SK-N-SH treated with all-trans-retinoic acid at 6 μM for 48 hours (cell line): Measurements from ENCODE around the gene MAP9.

Source experiments
- ATAC-seq: fragments of 200-7000 bp; cut with Tn5 transposase; 3 replicates; pipeline ENCODE4 v1.9.1; 2020; ENCODE audit warnings: mild to moderate bottlenecking, moderate library complexity
- ARNTL ChIP-seq: fragments of 450-650 bp; formaldehyde crosslinking; IDR thresholded peaks from 2 replicates; pipeline ENCODE4 v1.5.0; 2020; ENCODE audit warnings: low read depth, mild to moderate bottlenecking, moderate library complexity, borderline replicate concordance
- BACH2 ChIP-seq: fragments of 250-450 bp; sonication (Bioruptor Pico); IDR thresholded peaks from 2 replicates; pipeline ENCODE4 v1.9.0; 2021; ENCODE audit warnings: mild to moderate bottlenecking, borderline replicate concordance
- CSDC2 ChIP-seq: fragments of 250-450 bp; sonication (Bioruptor Pico); IDR thresholded peaks from 2 replicates; pipeline ENCODE4 v1.5.0; 2020; ENCODE audit warnings: mild to moderate bottlenecking, moderate library complexity
- ESRRG ChIP-seq: fragments of 250-450 bp; sonication (Bioruptor Pico); IDR thresholded peaks from 2 replicates; pipeline ENCODE4 v1.6.1; 2021; ENCODE audit warnings: mild to moderate bottlenecking
- GLIS3 ChIP-seq: fragments of 250-450 bp; sonication (Bioruptor Pico); IDR thresholded peaks from 2 replicates; pipeline ENCODE4 v1.5.0; 2020; ENCODE audit warnings: mild to moderate bottlenecking, moderate library complexity
- ISL1 ChIP-seq: fragments of 250-450 bp; sonication (Bioruptor Pico); IDR thresholded peaks from 2 replicates; pipeline ENCODE4 v2.1.2; 2022; ENCODE audit warnings: mild to moderate bottlenecking, moderate library complexity
- OSR1 ChIP-seq: fragments of 250-450 bp; sonication (Bioruptor Pico); IDR thresholded peaks from 2 replicates; pipeline ENCODE4 v1.8.0; 2022; ENCODE audit warnings: moderate library complexity, mild to moderate bottlenecking, inconsistent platforms
- PATZ1 ChIP-seq: fragments of 250-450 bp; sonication (Bioruptor Pico); IDR thresholded peaks from 2 replicates; pipeline ENCODE4 v1.8.0; 2020; ENCODE audit warnings: mild to moderate bottlenecking, moderate library complexity, borderline replicate concordance
- PPARA ChIP-seq: fragments of 250-450 bp; sonication (Bioruptor Pico); IDR thresholded peaks from 2 replicates; pipeline ENCODE4 v1.5.0; 2020; ENCODE audit warnings: mild to moderate bottlenecking, borderline replicate concordance
- RARB ChIP-seq: fragments of 250-450 bp; sonication (Bioruptor Pico); IDR thresholded peaks from 2 replicates; pipeline ENCODE4 v1.8.0; 2021; ENCODE audit warnings: mild to moderate bottlenecking, moderate library complexity
- SNAI2 ChIP-seq: fragments of 250-450 bp; sonication (Bioruptor Pico); IDR thresholded peaks from 2 replicates; pipeline ENCODE4 v1.5.0; 2020; ENCODE audit warnings: mild to moderate bottlenecking, moderate library complexity
- TCF4 ChIP-seq: fragments of 250-450 bp; sonication (Bioruptor Pico); IDR thresholded peaks from 2 replicates; pipeline ENCODE4 v1.8.0; 2021; ENCODE audit warnings: mild to moderate bottlenecking, moderate library complexity, borderline replicate concordance
- TOX ChIP-seq: fragments of 250-450 bp; sonication (Bioruptor Pico); IDR thresholded peaks from 2 replicates; pipeline ENCODE4 v1.8.0; 2021; ENCODE audit warnings: mild to moderate bottlenecking, moderate library complexity, borderline replicate concordance
- TSHZ2 ChIP-seq: fragments of 250-450 bp; sonication (Bioruptor Pico); IDR thresholded peaks from 2 replicates; pipeline ENCODE4 v1.5.0; 2020; ENCODE audit warnings: mild to moderate bottlenecking, moderate library complexity
- ZC3H10 ChIP-seq: fragments of 250-450 bp; sonication (Bioruptor Pico); IDR thresholded peaks from 2 replicates; pipeline ENCODE4 v1.5.1; 2021; ENCODE audit warnings: mild to moderate bottlenecking, moderate library complexity
- ZFP3 ChIP-seq: fragments of 250-450 bp; sonication (Bioruptor Pico); IDR thresholded peaks from 2 replicates; pipeline ENCODE4 v1.5.0; 2020; ENCODE audit warnings: mild to moderate bottlenecking, moderate library complexity
- ZFP30 ChIP-seq: fragments of 450-650 bp; formaldehyde crosslinking; IDR thresholded peaks from 2 replicates; pipeline ENCODE4 v1.5.0; 2022; ENCODE audit warnings: mild to moderate bottlenecking, moderate library complexity
- ZNF565 ChIP-seq: fragments of 450-650 bp; formaldehyde crosslinking; conservative IDR thresholded peaks from 2 replicates; pipeline ENCODE4 v1.5.0; 2020; ENCODE audit warnings: low read depth, mild to moderate bottlenecking, moderate library complexity
- ZNF8 ChIP-seq: fragments of 450-650 bp; formaldehyde crosslinking; IDR thresholded peaks from 2 replicates; pipeline ENCODE4 v1.5.0; 2020; ENCODE audit warnings: mild to moderate bottlenecking, moderate library complexity
- TF ChIP-seq, protein P1 (sequence below): fragments of 250-450 bp; sonication (Bioruptor Pico); IDR thresholded peaks from 2 replicates; pipeline ENCODE4 v1.8.0; 2021; ENCODE audit warnings: low read depth, mild to moderate bottlenecking, moderate library complexity, borderline replicate concordance
- TF ChIP-seq, protein P2 (sequence below): fragments of 250-450 bp; sonication (Bioruptor Pico); IDR thresholded peaks from 2 replicates; pipeline ENCODE4 v1.5.1; 2020; ENCODE audit warnings: low read depth, mild to moderate bottlenecking, moderate library complexity
- TF ChIP-seq, protein P3 (sequence below): fragments of 250-450 bp; sonication (Bioruptor Pico); IDR thresholded peaks from 2 replicates; pipeline ENCODE4 v1.5.1; 2021; ENCODE audit warnings: mild to moderate bottlenecking, moderate library complexity

The MAP9 gene

GRCh38 chr4:155336242-155336641 lies 40.5 kb downstream of the MAP9 start:
- no peak for TF ChIP-seq TSHZ2 (CRISPR knock-in tag)
- no peak for TF ChIP-seq ESRRG (CRISPR knock-in tag)
- TF ChIP-seq ISL1 = no peak
- no peak for TF ChIP-seq PATZ1 (CRISPR knock-in tag)
- TF ChIP-seq GLIS3 (CRISPR knock-in tag) = no peak
- TF ChIP-seq TOX (CRISPR knock-in tag) = no peak
- no peak for TF ChIP-seq ZFP3
- TF ChIP-seq BACH2 (CRISPR knock-in tag) = no peak
- TF ChIP-seq OSR1 = no peak
- no peak for TF ChIP-seq ZC3H10
- TF ChIP-seq, protein P1, sequence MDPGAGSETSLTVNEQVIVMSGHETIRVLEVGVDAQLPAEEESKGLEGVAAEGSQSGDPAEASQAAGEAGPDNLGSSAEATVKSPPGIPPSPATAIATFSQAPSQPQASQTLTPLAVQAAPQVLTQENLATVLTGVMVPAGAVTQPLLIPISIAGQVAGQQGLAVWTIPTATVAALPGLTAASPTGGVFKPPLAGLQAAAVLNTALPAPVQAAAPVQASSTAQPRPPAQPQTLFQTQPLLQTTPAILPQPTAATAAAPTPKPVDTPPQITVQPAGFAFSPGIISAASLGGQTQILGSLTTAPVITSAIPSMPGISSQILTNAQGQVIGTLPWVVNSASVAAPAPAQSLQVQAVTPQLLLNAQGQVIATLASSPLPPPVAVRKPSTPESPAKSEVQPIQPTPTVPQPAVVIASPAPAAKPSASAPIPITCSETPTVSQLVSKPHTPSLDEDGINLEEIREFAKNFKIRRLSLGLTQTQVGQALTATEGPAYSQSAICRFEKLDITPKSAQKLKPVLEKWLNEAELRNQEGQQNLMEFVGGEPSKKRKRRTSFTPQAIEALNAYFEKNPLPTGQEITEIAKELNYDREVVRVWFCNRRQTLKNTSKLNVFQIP (CRISPR knock-in tag) = no peak

DNA sequence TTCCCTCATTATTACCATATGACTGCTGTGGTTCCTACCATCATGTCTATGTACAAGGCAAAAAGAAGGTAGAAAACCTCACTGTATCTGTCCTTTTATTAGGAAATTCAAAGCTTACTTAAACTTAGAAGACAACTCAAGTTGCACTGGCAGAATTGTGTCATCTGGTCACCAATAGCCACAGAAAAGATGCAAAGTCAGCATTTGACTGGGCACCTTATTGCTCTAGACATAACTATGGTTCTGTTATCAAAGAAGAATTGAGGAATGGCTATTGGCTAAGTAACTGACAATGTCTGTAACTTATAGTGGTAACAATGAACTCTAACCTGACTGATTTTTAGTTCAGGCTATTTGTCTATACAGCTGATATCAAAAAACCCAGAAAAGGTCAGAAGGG lies 45.3 kb downstream of the MAP9 start:
- TF ChIP-seq, protein P2, sequence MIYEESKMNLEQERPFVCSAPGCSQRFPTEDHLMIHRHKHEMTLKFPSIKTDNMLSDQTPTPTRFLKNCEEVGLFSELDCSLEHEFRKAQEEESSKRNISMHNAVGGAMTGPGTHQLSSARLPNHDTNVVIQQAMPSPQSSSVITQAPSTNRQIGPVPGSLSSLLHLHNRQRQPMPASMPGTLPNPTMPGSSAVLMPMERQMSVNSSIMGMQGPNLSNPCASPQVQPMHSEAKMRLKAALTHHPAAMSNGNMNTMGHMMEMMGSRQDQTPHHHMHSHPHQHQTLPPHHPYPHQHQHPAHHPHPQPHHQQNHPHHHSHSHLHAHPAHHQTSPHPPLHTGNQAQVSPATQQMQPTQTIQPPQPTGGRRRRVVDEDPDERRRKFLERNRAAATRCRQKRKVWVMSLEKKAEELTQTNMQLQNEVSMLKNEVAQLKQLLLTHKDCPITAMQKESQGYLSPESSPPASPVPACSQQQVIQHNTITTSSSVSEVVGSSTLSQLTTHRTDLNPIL (CRISPR knock-in tag) = no peak
- TF ChIP-seq ZNF565 (CRISPR knock-in tag) = no peak
- TF ChIP-seq SNAI2 (CRISPR knock-in tag) = no peak
- no peak for TF ChIP-seq OSR1
- TF ChIP-seq ZC3H10 = no peak
- TF ChIP-seq ZFP30 (CRISPR knock-in tag) = no peak
- TF ChIP-seq BACH2 (CRISPR knock-in tag) = no peak
- no peak for TF ChIP-seq PPARA (CRISPR knock-in tag)
- TF ChIP-seq RARB (CRISPR knock-in tag) = no peak
- no peak for TF ChIP-seq TCF4
- TF ChIP-seq, protein P3, sequence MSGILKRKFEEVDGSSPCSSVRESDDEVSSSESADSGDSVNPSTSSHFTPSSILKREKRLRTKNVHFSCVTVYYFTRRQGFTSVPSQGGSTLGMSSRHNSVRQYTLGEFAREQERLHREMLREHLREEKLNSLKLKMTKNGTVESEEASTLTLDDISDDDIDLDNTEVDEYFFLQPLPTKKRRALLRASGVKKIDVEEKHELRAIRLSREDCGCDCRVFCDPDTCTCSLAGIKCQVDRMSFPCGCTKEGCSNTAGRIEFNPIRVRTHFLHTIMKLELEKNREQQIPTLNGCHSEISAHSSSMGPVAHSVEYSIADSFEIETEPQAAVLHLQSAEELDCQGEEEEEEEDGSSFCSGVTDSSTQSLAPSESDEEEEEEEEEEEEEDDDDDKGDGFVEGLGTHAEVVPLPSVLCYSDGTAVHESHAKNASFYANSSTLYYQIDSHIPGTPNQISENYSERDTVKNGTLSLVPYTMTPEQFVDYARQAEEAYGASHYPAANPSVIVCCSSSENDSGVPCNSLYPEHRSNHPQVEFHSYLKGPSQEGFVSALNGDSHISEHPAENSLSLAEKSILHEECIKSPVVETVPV = no peak
- no peak for TF ChIP-seq CSDC2 (CRISPR knock-in tag)
- TF ChIP-seq ZNF8 (CRISPR knock-in tag) = no peak
- no peak for TF ChIP-seq PATZ1 (CRISPR knock-in tag)
- no peak for TF ChIP-seq ISL1
- TF ChIP-seq ARNTL (CRISPR knock-in tag) = no peak
- no peak for TF ChIP-seq ZFP3
- no peak for TF ChIP-seq TSHZ2 (CRISPR knock-in tag)
- TF ChIP-seq GLIS3 (CRISPR knock-in tag) = no peak
- TF ChIP-seq, protein P1 (CRISPR knock-in tag) = no peak
- ATAC-seq = no peak

More at GRCh38 chr4:155336242-155336641, 40.5 kb downstream of the MAP9 start:
- ATAC-seq = no peak
